Hematopoietic multipotent progenitor cell treated with erythropoietin and hydrocortisone succinate and interleukin-3 and kit ligand, for 17 days (in vitro differentiated cells): ENCODE data around the gene TNIK.

Experiments used
- DNase-seq: peaks from one replicate; pipeline ENCODE4 v3.0.0-alpha.2; 2015; ENCODE audit warnings: low spot score

Gene TNIK

DNA sequence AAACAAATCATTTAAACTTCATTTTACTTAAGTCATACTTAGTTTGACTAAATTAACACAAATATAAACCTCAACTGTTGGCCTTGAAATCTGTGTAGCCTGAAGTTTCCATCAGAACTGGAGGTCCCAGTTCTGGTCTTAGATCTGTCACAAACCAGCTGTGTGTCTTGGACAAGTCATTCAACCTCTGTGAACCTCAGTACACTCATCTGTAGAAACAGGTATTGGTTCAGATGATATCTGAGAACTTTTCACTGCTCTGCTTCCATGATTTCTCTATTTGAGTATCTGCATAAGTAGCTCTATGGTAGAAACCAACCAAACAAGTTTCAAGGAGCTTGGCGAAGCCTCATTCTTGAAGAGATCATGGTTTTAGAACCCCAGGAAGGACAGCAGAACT, 373.3 kb downstream of the TNIK start:
- no peak for DNase-seq

GRCh38 chr3:171077261-171077660, 382.9 kb downstream of the TNIK start:
- no peak for DNase-seq

GRCh38 chr3:171072432-171072831, 387.8 kb downstream of the TNIK start:
- no peak for DNase-seq

- no peak for DNase-seq
Measured at GRCh38 chr3:171068658-171069057, 391.5 kb downstream of the TNIK start.

DNA sequence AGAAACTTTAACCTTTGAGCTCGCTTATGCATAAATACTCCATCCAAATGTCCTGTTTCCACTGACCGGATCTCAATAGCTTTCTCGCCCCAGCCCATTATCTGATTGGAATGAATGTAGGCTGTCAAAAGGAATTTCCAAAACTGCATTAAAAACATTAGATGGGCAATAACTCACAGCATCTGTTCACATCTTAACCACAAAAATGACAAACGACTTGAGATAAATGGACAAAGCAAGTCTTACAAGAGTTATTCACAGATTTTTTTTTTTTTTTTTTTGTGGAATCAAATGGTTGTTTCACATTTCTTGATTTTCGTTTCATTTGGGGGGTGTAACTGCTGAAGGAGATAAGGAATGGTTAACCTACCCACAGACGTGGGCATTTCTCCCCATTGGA, 394.0 kb downstream of the TNIK start:
- no peak for DNase-seq

DNA sequence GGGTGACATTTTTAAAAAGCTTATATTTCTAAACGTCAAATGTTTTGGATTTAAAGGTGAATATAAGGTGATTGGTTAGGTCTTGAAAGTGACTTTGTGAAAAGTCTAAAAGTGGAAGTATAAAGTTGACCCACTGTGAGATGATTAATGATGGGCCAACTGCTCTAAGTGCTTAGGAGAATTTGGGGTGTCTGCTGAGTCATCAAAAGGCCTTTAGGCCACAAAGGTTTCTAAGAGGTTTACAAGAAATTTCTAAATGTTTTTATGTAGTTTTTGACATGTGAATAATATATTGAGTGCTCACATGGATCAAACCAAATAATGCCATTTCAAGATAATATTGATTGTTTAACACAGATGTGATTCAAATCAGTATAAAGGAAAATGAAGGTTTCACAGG, 394.5 kb downstream of the TNIK start:
- DNase-seq, result no peak

DNA sequence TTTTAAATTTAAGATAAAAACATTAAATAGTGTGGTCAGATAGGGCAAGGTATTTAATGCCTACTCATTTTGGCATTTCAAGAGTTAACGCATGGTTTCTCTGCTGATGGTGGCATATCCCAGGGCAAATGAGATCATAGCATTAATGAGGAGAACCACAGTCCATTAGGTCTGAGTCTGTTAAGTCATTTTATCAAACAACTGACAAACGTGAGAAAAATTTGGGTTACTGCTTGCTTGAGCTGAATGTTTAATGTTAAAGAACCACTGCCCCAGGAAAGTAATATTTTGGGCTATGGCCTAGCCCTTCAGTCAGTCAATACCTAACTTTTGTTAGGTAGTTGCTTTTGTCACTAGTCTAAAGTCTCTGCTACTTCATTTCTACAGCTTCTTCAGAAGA, 395.7 kb downstream of the TNIK start:
- no peak for DNase-seq

- DNase-seq, result no peak
Measured at GRCh38 chr3:171061749-171062148, 398.5 kb downstream of the TNIK start.

GRCh38 chr3:171059978-171060377, 400.2 kb downstream of the TNIK start:
- no peak for DNase-seq

GRCh38 chr3:171058873-171059603, 401.2 kb downstream of the TNIK start:
- no peak for DNase-seq

- no peak for DNase-seq
Measured at GRCh38 chr3:171058058-171058457, 402.1 kb downstream of the TNIK start.

DNA sequence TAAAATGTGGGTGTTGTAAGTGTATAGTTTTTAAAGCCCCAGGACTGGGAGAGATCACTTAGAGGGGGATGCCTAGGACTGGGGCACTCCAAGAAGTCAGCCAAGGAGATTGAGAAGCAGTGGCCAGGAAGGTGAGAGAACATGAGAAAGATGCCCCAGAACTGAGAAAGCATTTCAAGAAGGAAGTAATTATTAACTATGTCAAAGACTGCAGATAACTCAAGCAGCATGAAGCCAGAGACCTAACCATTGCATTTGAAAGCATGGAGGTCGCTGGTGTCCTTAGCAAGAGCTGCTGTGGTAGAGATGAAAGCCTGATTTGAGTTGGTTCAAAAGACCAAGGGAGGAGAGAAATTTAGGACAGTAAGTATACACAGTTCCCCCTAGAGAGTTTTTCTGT, 403.1 kb downstream of the TNIK start:
- no peak for DNase-seq

DNA sequence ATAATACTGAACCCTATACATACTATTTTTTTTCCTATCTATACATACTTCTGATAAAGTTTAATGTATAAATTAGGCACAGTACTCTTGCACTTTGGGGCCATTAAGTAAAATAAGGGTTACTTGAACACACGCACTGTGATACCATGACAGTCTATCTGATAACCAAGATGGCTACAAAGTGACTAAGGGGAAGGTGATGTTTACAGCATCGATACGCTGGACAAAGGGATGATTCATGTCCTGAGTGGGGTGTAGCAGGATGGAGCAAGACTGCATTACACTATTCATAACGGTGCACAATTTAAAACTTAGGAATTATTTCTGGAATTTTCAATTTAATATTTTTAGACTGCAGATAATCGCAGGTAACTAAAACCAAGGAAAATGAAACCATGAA, 403.7 kb downstream of the TNIK start:
- DNase-seq, result no peak

- DNase-seq, result no peak
Measured at GRCh38 chr3:171055336-171056178, 404.6 kb downstream of the TNIK start.

DNA sequence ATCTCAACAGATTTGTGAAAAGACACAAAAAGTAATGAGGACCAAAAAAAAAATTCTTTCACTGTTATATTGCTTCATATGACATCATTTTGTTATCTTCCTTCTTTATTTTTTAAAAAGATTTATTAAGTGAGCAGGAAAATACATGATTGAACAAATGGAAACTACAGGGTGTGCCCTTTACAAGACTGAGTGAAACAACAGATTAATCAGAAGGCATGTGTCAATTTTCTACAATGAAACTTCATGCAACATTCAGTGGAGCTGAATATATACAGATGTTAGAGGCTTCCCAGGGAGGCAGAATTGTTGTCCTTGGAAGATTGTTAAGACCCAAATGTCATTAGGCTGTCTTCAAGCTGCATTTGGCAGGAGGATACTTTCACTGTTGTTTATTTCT, 405.3 kb downstream of the TNIK start:
- DNase-seq, result no peak

GRCh38 chr3:171054231-171054630, 406.0 kb downstream of the TNIK start:
- DNase-seq, result no peak

GRCh38 chr3:171049861-171050444, 410.3 kb downstream of the TNIK start:
- no peak for DNase-seq

GRCh38 chr3:171046760-171047159, 413.4 kb downstream of the TNIK start:
- DNase-seq, result no peak

GRCh38 chr3:171044835-171045793, 415.1 kb downstream of the TNIK start:
- no peak for DNase-seq

GRCh38 chr3:171044384-171044783, 415.8 kb downstream of the TNIK start:
- no peak for DNase-seq

DNA sequence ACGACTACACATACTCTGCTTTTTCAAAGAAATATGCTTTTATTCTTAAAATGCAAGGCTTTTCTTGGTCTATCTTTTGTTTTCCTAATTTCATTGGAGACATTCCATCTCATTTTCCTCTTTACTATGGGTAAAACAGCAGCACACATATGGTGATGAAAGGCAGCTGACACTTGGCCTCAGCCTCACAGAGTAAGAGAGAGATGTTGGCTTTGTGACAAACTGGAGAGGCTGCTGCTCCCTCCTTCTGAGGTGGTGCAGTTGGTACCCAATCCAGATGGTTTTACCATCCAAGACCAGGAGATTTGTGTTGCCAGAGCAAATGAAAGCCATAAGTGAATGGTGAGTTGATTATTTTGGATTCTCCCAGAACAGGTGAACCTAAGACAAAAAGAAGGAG, 420.5 kb downstream of the TNIK start:
- no peak for DNase-seq

- DNase-seq, result no peak
Measured at GRCh38 chr3:171038342-171038741, 421.9 kb downstream of the TNIK start.
